A549 (cell line): ENCODE measurements around the gene ALDH3B2.

Source experiments
- CBX2 ChIP-seq: fragments of 200-600 bp; sonication (generic); IDR thresholded peaks from 2 replicates; pipeline ENCODE4 v1.6.1; 2016; ENCODE audit warnings: low read depth, mild to moderate bottlenecking, borderline replicate concordance
- CEBPB ChIP-seq, 2 experiments: fragments of >200 bp in 1 of 2; sonication (Bioruptor Twin) in 1 of 2; formaldehyde crosslinking in 1 of 2; IDR thresholded peaks; 2 replicates each; pipeline ENCODE4 v1.6.1; 2012 to 2016
- CHD2 ChIP-seq: fragments of 150-350 bp; IDR thresholded peaks from 2 replicates; pipeline ENCODE4 v1.6.1; 2014; ENCODE audit warnings: low read length; ENCODE audit not compliant: partially characterized antibody
- CTCF ChIP-seq: fragments of >200 bp; sonication (Bioruptor Twin); formaldehyde crosslinking; IDR thresholded peaks from 3 replicates; pipeline ENCODE4 v1.5.1; 2016
- POLR2A ChIP-seq: IDR thresholded peaks from 2 replicates; pipeline ENCODE4 v1.6.1; 2012; ENCODE audit warnings: mild to moderate bottlenecking, low read length
- RAD21 ChIP-seq, 2 experiments: fragments of >200 bp in 1 of 2; sonication (Bioruptor Twin) in 1 of 2; formaldehyde crosslinking in 1 of 2; IDR thresholded peaks in 1 of 2; conservative IDR thresholded peaks in 1 of 2; 2 replicates in 1 of 2; 3 replicates in 1 of 2; pipeline ENCODE4 v1.6.1; 2012 to 2018; ENCODE audit warnings: inconsistent platforms in 1 of 2
- RCOR1 ChIP-seq: fragments of 150-350 bp; IDR thresholded peaks from 2 replicates; pipeline ENCODE4 v1.6.1; 2014; ENCODE audit warnings: antibody characterized with exemption, low read length, low read depth
- REST ChIP-seq: fragments of 200-600 bp; sonication (generic); IDR thresholded peaks from 2 replicates; pipeline ENCODE4 v1.6.1; 2016; ENCODE audit warnings: antibody characterized with exemption, mild to moderate bottlenecking, moderate library complexity
- SREBF2 ChIP-seq: fragments of 450-650 bp; IDR thresholded peaks from 2 replicates; pipeline ENCODE4 v1.6.1; 2014; ENCODE audit warnings: mild to moderate bottlenecking, moderate library complexity
- TF ChIP-seq, protein P1 (sequence below): IDR thresholded peaks from 2 replicates; pipeline ENCODE4 v1.6.1; 2012

- TF ChIP-seq REST (no peak), CHD2 (no peak), CTCF (no peak), POLR2A (no peak), RAD21 (conservative IDR thresholded peaks at IDR 0.05 in 1 of 2, IDR thresholded peaks at IDR 0.05 in 1 of 2) (no peak), CEBPB (IDR thresholded peaks at IDR 0.05) (no peak), RCOR1 (no peak), CBX2 (no peak), SREBF2 (no peak)
- TF ChIP-seq, protein P1, sequence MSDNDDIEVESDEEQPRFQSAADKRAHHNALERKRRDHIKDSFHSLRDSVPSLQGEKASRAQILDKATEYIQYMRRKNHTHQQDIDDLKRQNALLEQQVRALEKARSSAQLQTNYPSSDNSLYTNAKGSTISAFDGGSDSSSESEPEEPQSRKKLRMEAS = no peak
Observed at GRCh38 chr11:67634366-67635230, 39.8 kb downstream of the ALDH3B2 start.
